ENCODE data around the gene DIP2A.

DNA sequence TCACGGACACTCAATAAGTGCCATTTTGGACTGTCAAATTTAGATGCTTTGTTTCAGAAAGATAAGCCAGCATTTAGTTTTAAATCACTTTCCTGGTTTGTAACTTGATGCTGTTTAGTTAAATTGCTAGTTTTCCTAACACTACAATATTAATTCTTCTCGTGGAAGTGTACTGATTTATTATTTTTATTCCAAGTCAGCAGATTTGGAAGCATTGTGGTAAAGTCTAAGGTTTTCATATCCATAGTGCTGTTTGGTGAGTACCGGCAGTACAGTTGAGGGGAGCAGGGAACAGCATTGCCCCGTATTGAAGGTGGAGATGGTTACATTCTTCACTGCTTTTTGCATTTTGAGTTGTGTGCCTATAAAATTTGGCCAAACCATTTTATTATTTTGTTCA, 109.9 kb downstream of the DIP2A start:
- TF ChIP-seq, protein P1, sequence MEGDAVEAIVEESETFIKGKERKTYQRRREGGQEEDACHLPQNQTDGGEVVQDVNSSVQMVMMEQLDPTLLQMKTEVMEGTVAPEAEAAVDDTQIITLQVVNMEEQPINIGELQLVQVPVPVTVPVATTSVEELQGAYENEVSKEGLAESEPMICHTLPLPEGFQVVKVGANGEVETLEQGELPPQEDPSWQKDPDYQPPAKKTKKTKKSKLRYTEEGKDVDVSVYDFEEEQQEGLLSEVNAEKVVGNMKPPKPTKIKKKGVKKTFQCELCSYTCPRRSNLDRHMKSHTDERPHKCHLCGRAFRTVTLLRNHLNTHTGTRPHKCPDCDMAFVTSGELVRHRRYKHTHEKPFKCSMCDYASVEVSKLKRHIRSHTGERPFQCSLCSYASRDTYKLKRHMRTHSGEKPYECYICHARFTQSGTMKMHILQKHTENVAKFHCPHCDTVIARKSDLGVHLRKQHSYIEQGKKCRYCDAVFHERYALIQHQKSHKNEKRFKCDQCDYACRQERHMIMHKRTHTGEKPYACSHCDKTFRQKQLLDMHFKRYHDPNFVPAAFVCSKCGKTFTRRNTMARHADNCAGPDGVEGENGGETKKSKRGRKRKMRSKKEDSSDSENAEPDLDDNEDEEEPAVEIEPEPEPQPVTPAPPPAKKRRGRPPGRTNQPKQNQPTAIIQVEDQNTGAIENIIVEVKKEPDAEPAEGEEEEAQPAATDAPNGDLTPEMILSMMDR (IDR thresholded peaks at IDR 0.05; ENCODE audit: low read depth, low read length, poor library complexity, severe bottlenecking): no peak
- no peak for TF ChIP-seq EZH2phosphoT487 (IDR thresholded peaks at IDR 0.05; ENCODE audit: borderline replicate concordance, low read length)
